HepG2 (cell line): ENCODE measurements around the gene GRPEL2. TPM values are rescaled to one million over a fixed set of nuclear protein-coding genes. Genes with fewer than 3 reads are reported as not detected.

ENCODE experiments used
- ATAC-seq: fragments of 200-7000 bp; cut with Tn5 transposase; 3 replicates; pipeline ENCODE4 v1.9.1; 2020; ENCODE audit warnings: mild to moderate bottlenecking, moderate library complexity
- BruUV-seq: library from RNA; stranded (reverse); fragments of 400-500 nt; replicated peaks from 2 replicates; lab custom pipeline; 2021; lab: Mats Ljungman, UMichigan
- CTCF ChIA-PET: fragments of 300-600 bp; formaldehyde crosslinking; extraction: SDS; loops from one replicate; lab custom pipeline; 2021; ENCODE audit warnings: low total read pairs, inconsistent platforms, low intra/inter-chr PET ratio; lab: Yijun Ruan, JAX
- POLR2A ChIA-PET: fragments of 350-600 bp; sonication (Branson Sonifier 250); formaldehyde crosslinking; loops from one replicate; lab custom pipeline; 2020; ENCODE audit warnings: antibody characterized with exemption, inconsistent platforms; lab: Yijun Ruan, JAX
- DNase-seq: peaks from one replicate; pipeline ENCODE4 v3.0.0-alpha.2; 2015; ENCODE audit warnings: low spot score
- FAIRE-seq: peaks from 3 replicates; lab custom pipeline; 2011; peaks lifted over from hg19 to GRCh38; lab: Jason Lieb, UNC
- H2AFZ ChIP-seq: one replicate; pipeline ENCODE4 v1.6.1; 2011; ENCODE audit warnings: low read length, inconsistent platforms
- H3K27ac ChIP-seq: fragments of 300-600 bp; 3 replicates; pipeline ENCODE4 v1.8.0; 2011; ENCODE audit warnings: mixed run types, mild to moderate bottlenecking, mixed read lengths, low read length, inconsistent platforms; ENCODE audit not compliant: insufficient read depth; ENCODE audit errors: extremely low read length
- H3K27me3 ChIP-seq, 2 experiments: fragments of 200-600 bp in 1 of 2; 2 replicates in 1 of 2; 3 replicates in 1 of 2; pipeline versions ENCODE4 v1.6.0 to v1.8.0; 2011; ENCODE audit warnings: low read length in 2 of 2, mild to moderate bottlenecking in 2 of 2, moderate library complexity in 2 of 2, inconsistent platforms in 1 of 2; ENCODE audit not compliant: insufficient read depth in 2 of 2, control insufficient read depth in 1 of 2
- H3K36me3 ChIP-seq, 2 experiments: fragments of 200-600 bp in 1 of 2; replicated peaks in 1 of 2; 2 replicates in 1 of 2; 3 replicates in 1 of 2; pipeline versions ENCODE4 v1.5.1 to v1.8.0; 2011; ENCODE audit warnings: low read length in 2 of 2, inconsistent platforms in 1 of 2; ENCODE audit not compliant: insufficient read depth in 2 of 2, control insufficient read depth in 1 of 2
- H3K4me1 ChIP-seq: 2 replicates; pipeline ENCODE4 v1.5.1; 2012; ENCODE audit warnings: low read length, inconsistent platforms; ENCODE audit not compliant: insufficient read depth
- H3K4me2 ChIP-seq: 2 replicates; pipeline ENCODE4 v1.6.0; 2011; ENCODE audit warnings: low read depth, low read length, inconsistent platforms
- H3K4me3 ChIP-seq, 3 experiments: fragments of 200-600 bp in 1 of 3; sonication (generic), shearing (Covaris generic) in 1 of 3; replicated peaks in 1 of 3; 2 replicates each; pipeline ENCODE4 v1.5.1; 2011 to 2016; ENCODE audit warnings: low read length in 3 of 3, inconsistent platforms in 2 of 3, low read depth in 2 of 3, mild to moderate bottlenecking in 2 of 3, control low read depth in 1 of 3, mixed read lengths in 1 of 3; ENCODE audit not compliant: insufficient read depth in 1 of 3
- H3K79me2 ChIP-seq: one replicate; pipeline ENCODE4 v1.6.1; 2011; ENCODE audit warnings: low read length, inconsistent platforms; ENCODE audit not compliant: insufficient read depth
- H3K9ac ChIP-seq: 2 replicates; pipeline ENCODE4 v1.6.0; 2011; ENCODE audit warnings: mild to moderate bottlenecking, low read depth, low read length, inconsistent platforms; ENCODE audit not compliant: insufficient read depth
- H3K9me3 ChIP-seq: 2 replicates; pipeline ENCODE4 v1.5.1; 2012; ENCODE audit warnings: mild to moderate bottlenecking, low read length
- H4K20me1 ChIP-seq: 2 replicates; pipeline ENCODE4 v1.6.0; 2011; ENCODE audit warnings: inconsistent platforms, mild to moderate bottlenecking, low read length, moderate library complexity; ENCODE audit not compliant: insufficient read depth
- HIVEP1 ChIP-seq: sonication (generic); formaldehyde crosslinking; IDR thresholded peaks from 2 replicates; pipeline ENCODE4 v1.4.0; 2020; ENCODE audit warnings: mild to moderate bottlenecking, missing genetic modification reagents
- MTA1 ChIP-seq: sonication (generic); formaldehyde crosslinking; IDR thresholded peaks from 2 replicates; pipeline ENCODE4 v1.4.0; 2020; ENCODE audit warnings: missing genetic modification reagents, mild to moderate bottlenecking, borderline replicate concordance
- NCOA5 ChIP-seq: sonication (generic); formaldehyde crosslinking; IDR thresholded peaks from 2 replicates; pipeline ENCODE4 v1.4.0; 2020; ENCODE audit warnings: missing genetic modification reagents
- NR2F2 ChIP-seq: IDR thresholded peaks from 2 replicates; pipeline ENCODE4 v1.6.1; 2012; ENCODE audit warnings: low read depth, inconsistent platforms, borderline replicate concordance
- POLR2AphosphoS2 ChIP-seq: IDR thresholded peaks from 2 replicates; pipeline ENCODE4 v1.6.1; 2011; ENCODE audit warnings: low read depth, low read length, improper control_type of control experiment
- TBP ChIP-seq: sonication (generic); formaldehyde crosslinking; IDR thresholded peaks from 2 replicates; pipeline ENCODE4 v1.5.0; 2020; ENCODE audit warnings: missing genetic modification reagents
- TBX3 ChIP-seq: fragments of 450-650 bp; IDR thresholded peaks from 2 replicates; pipeline ENCODE4 v1.6.1; 2017; ENCODE audit warnings: antibody characterized with exemption, mild to moderate bottlenecking, inconsistent platforms, borderline replicate concordance
- TOPORS ChIP-seq: sonication (generic); formaldehyde crosslinking; IDR thresholded peaks from 2 replicates; pipeline ENCODE4 v1.8.0; 2023; ENCODE audit warnings: mild to moderate bottlenecking, missing genetic modification reagents
- ZNF343 ChIP-seq: sonication (generic); formaldehyde crosslinking; IDR thresholded peaks from 2 replicates; pipeline ENCODE4 v1.4.0; 2020; ENCODE audit warnings: mild to moderate bottlenecking, missing genetic modification reagents
- ZNF550 ChIP-seq: sonication (generic); formaldehyde crosslinking; IDR thresholded peaks from 2 replicates; pipeline ENCODE4 v1.4.0; 2020; ENCODE audit warnings: mild to moderate bottlenecking, missing genetic modification reagents, borderline replicate concordance
- ZNF552 ChIP-seq: sonication (generic); formaldehyde crosslinking; IDR thresholded peaks from 2 replicates; pipeline ENCODE4 v1.9.0; 2022; ENCODE audit warnings: missing genetic modification reagents, mild to moderate bottlenecking, borderline replicate concordance
- ZNF607 ChIP-seq: sonication (generic); formaldehyde crosslinking; IDR thresholded peaks from 2 replicates; pipeline ENCODE4 v1.5.1; 2020; ENCODE audit warnings: missing genetic modification reagents, mild to moderate bottlenecking, borderline replicate concordance
- ZNF7 ChIP-seq: IDR thresholded peaks from 2 replicates; pipeline ENCODE4 v1.6.1; 2016; ENCODE audit warnings: missing biosample characterization, missing genetic modification reagents
- ZNF713 ChIP-seq: sonication (generic); formaldehyde crosslinking; IDR thresholded peaks from 2 replicates; pipeline ENCODE4 v1.4.0; 2020; ENCODE audit warnings: mild to moderate bottlenecking, missing genetic modification reagents
- ZNF773 ChIP-seq: sonication (generic); formaldehyde crosslinking; IDR thresholded peaks from 2 replicates; pipeline ENCODE4 v1.4.0; 2020; ENCODE audit warnings: missing genetic modification reagents, borderline replicate concordance
- WGBS: methylation state at CpG from one replicate; pipeline ENCODE4 v1.1.6; 2017; ENCODE audit warnings: low lambda C conversion rate; 5-methylcytosine and 5-hydroxymethylcytosine counted together
- in situ Hi-C: cut with HindIII; loops from 2 replicates; pipeline ENCODE4 v1.10.0; 2017; ENCODE audit warnings: low pct_unique_long_range_greater_than_20kb; ENCODE audit not compliant: extremely low pct_ligation_motif_present
- intact Hi-C: fragments of 100-400 bp; cut with micrococcal nuclease; formaldehyde crosslinking; loops from one replicate; pipeline ENCODE4 v1.10.0; 2022; ENCODE audit not compliant: unreplicated experiment
- polyA plus RNA-seq, 8 experiments: library from polyadenylated mRNA; depleted of rRNA in 3 of 8; stranded (reverse) in 7 of 8; unstranded in 1 of 8; fragments of >200 nt; fragmentation: Illumina TruSeq in 4 of 8; extraction: Trizol in 4 of 8; gene quantifications; 2 replicates each; pipeline versions ENCODE4 v1.2.1 to v1.2.3, GENCODE V29; 2011 to 2016; ENCODE audit warnings: low read depth in 4 of 8, missing spikeins in 1 of 8, mixed read lengths in 1 of 8; ENCODE audit not compliant: insufficient read depth in 1 of 8
- total RNA-seq, 5 experiments: library from RNA; depleted of rRNA; stranded (reverse); fragments of >200 nt; fragmentation: Illumina TruSeq; extraction: Trizol; gene quantifications; 2 replicates each; pipeline ENCODE4 v1.2.3, GENCODE V29; 2016; ENCODE audit warnings: low read depth in 1 of 5
- TF ChIP-seq, protein P1 (sequence below): IDR thresholded peaks from 2 replicates; pipeline ENCODE4 v1.6.1; 2016; ENCODE audit warnings: missing genetic modification reagents, missing compliant biosample characterization
- TF ChIP-seq, protein P2 (sequence below): sonication (generic); formaldehyde crosslinking; IDR thresholded peaks from 2 replicates; pipeline ENCODE4 v1.9.0; 2021; ENCODE audit warnings: missing genetic modification reagents, borderline replicate concordance
- TF ChIP-seq, protein P3 (sequence below): sonication (generic); formaldehyde crosslinking; conservative IDR thresholded peaks from 2 replicates; pipeline ENCODE4 v1.4.0; 2020; ENCODE audit warnings: missing genetic modification reagents
- TF ChIP-seq, protein P4 (sequence below): sonication (generic); formaldehyde crosslinking; IDR thresholded peaks from 2 replicates; pipeline ENCODE4 v1.5.0; 2020; ENCODE audit warnings: mild to moderate bottlenecking, missing genetic modification reagents

The GRPEL2 gene
- total and polyA plus RNA-seq, 2 of the 13 experiments (the other 11 are each of a cell fraction or from before 2014, with no cell fraction given), result 13.1 to 16.6 TPM

DNA sequence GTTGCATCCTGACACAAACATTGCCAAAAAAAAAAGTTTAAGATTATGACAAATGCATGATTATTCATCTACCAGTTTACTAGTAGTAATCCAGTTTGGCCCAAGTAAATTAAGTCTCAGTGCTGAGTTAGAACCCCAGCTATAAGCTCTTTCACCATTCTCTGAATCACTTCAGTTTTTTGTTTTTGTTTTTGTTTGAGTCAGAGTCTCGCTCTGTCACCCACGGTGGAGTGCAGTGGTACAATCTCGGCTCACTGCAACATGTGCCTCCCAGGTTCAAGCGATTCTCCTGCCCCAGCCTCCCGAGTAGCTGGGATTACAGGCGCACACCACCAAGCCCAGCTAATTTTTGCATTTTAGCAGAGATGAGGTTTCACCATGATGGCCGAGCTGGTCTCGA lies 11.1 kb downstream of the GRPEL2 start:
- Histone ChIP-seq H2AFZ (no peak overlapping the region), H3K4me3 (no peak overlapping the region), H3K27me3 (no peaks in the 10 kb centered on the region), H3K9me3 (no peaks in the 10 kb centered on the region), H3K27ac (no peak overlapping the region), H3K4me1 (peaks cover 17% of the 10 kb centered on the region), H3K36me3 (peaks cover 5 to 24% of the 10 kb centered on the region in 2 experiments), H4K20me1 (0 out of 2 replicates have a peak, but pooled peaks cover 4% of the 10 kb centered on the region), H3K79me2 (no peaks in the 10 kb centered on the region), H3K9ac (no peak overlapping the region), H3K4me2 (no peak overlapping the region)
- in situ Hi-C loops (no loop called here), intact Hi-C loops (no loop called here)
- DNase-seq (no peak), ATAC-seq (no peak), FAIRE-seq (no peak)
- BruUV-seq, result no TSS peak
- CTCF ChIA-PET, result no interaction called here
- no peak for TF ChIP-seq NCOA5 (CRISPR knock-in tag)
- no peak for TF ChIP-seq ZNF552 (CRISPR knock-in tag)
- TF ChIP-seq ZNF343, result no peak
- TF ChIP-seq TBP (CRISPR knock-in tag), result no peak
- TF ChIP-seq ZNF7 (CRISPR knock-in tag), result no peak
- TF ChIP-seq, protein P1, sequence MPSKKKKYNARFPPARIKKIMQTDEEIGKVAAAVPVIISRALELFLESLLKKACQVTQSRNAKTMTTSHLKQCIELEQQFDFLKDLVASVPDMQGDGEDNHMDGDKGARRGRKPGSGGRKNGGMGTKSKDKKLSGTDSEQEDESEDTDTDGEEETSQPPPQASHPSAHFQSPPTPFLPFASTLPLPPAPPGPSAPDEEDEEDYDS, result no peak
- no peak for TF ChIP-seq ZNF713
- TF ChIP-seq ZNF773, result no peak
- no peak for TF ChIP-seq MTA1
- TF ChIP-seq, protein P2, sequence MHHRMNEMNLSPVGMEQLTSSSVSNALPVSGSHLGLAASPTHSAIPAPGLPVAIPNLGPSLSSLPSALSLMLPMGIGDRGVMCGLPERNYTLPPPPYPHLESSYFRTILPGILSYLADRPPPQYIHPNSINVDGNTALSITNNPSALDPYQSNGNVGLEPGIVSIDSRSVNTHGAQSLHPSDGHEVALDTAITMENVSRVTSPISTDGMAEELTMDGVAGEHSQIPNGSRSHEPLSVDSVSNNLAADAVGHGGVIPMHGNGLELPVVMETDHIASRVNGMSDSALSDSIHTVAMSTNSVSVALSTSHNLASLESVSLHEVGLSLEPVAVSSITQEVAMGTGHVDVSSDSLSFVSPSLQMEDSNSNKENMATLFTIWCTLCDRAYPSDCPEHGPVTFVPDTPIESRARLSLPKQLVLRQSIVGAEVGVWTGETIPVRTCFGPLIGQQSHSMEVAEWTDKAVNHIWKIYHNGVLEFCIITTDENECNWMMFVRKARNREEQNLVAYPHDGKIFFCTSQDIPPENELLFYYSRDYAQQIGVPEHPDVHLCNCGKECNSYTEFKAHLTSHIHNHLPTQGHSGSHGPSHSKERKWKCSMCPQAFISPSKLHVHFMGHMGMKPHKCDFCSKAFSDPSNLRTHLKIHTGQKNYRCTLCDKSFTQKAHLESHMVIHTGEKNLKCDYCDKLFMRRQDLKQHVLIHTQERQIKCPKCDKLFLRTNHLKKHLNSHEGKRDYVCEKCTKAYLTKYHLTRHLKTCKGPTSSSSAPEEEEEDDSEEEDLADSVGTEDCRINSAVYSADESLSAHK (CRISPR knock-in tag), result no peak
- no peak for TF ChIP-seq TOPORS
- TF ChIP-seq, protein P3, sequence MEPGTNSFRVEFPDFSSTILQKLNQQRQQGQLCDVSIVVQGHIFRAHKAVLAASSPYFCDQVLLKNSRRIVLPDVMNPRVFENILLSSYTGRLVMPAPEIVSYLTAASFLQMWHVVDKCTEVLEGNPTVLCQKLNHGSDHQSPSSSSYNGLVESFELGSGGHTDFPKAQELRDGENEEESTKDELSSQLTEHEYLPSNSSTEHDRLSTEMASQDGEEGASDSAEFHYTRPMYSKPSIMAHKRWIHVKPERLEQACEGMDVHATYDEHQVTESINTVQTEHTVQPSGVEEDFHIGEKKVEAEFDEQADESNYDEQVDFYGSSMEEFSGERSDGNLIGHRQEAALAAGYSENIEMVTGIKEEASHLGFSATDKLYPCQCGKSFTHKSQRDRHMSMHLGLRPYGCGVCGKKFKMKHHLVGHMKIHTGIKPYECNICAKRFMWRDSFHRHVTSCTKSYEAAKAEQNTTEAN (CRISPR knock-in tag), result no peak
- TF ChIP-seq TBX3, result no peak
- TF ChIP-seq HIVEP1 (CRISPR knock-in tag), result no peak
- no peak for TF ChIP-seq NR2F2
- TF ChIP-seq, protein P4, sequence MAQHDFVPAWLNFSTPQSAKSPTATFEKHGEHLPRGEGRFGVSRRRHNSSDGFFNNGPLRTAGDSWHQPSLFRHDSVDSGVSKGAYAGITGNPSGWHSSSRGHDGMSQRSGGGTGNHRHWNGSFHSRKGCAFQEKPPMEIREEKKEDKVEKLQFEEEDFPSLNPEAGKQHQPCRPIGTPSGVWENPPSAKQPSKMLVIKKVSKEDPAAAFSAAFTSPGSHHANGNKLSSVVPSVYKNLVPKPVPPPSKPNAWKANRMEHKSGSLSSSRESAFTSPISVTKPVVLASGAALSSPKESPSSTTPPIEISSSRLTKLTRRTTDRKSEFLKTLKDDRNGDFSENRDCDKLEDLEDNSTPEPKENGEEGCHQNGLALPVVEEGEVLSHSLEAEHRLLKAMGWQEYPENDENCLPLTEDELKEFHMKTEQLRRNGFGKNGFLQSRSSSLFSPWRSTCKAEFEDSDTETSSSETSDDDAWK (CRISPR knock-in tag), result no peak
- TF ChIP-seq ZNF550, result no peak
- TF ChIP-seq POLR2AphosphoS2, result no peak
- no peak for TF ChIP-seq ZNF607 (CRISPR knock-in tag)
- POLR2A ChIA-PET, result interaction anchor here (3.8 kb wide), 1 partner anchor 11 kb away, joined by 32 read pairs; the partner anchor contains the start of gene GRPEL2
- 96% methylated on average over 8 of the region's 8 CpGs for WGBS
